Caco-2 (cell line): ENCODE data around the gene GSTM5. TPM values are rescaled to one million over a fixed set of nuclear protein-coding genes. Genes with fewer than 3 reads are reported as not detected.
A peak's percentile ranks its signal among the peaks of the same experiment; 100 is the strongest.

ENCODE experiments used
- BruUV-seq: library from RNA; stranded (reverse); fragments of 400-500 nt; replicated peaks from 2 replicates; lab custom pipeline; 2021; lab: Mats Ljungman, UMichigan
- CTCF ChIA-PET: fragments of 300-600 bp; sonication (Branson Sonifier 250); formaldehyde crosslinking; loops from one replicate; lab custom pipeline; 2022; ENCODE audit warnings: antibody characterized with exemption; lab: Charles Lee
- POLR2A ChIA-PET: fragments of 300-600 bp; sonication (Branson Sonifier 250); formaldehyde crosslinking; loops from one replicate; lab custom pipeline; 2022; ENCODE audit warnings: antibody characterized with exemption; lab: Charles Lee
- DNase-seq, 2 experiments: peaks; one replicate each; pipeline versions ENCODE4 v3.0.0 to v3.0.0-alpha.2; 2020 to 2022
- H3K27me3 ChIP-seq: replicated peaks from 2 replicates; pipeline ENCODE4 v1.6.0; 2011; ENCODE audit warnings: low read length; ENCODE audit not compliant: control insufficient read depth, insufficient read depth
- H3K36me3 ChIP-seq: 2 replicates; pipeline ENCODE4 v1.5.1; 2011; ENCODE audit warnings: low read length; ENCODE audit not compliant: control insufficient read depth, insufficient read depth
- H3K4me1 ChIP-seq: fragments of 250-450 bp; sonication (Bioruptor Pico); 2 replicates; pipeline ENCODE4 v1.5.1; 2020; ENCODE audit warnings: mild to moderate bottlenecking
- H3K4me3 ChIP-seq: 2 replicates; pipeline ENCODE4 v1.5.1; 2011; ENCODE audit warnings: low read depth, mild to moderate bottlenecking, control low read depth, low read length
- H3K9me3 ChIP-seq: fragments of 250-450 bp; sonication (Bioruptor Pico); 2 replicates; pipeline ENCODE4 v1.5.1; 2020; ENCODE audit warnings: mild to moderate bottlenecking, moderate library complexity
- H3K27ac Mint-ChIP-seq: one replicate; pipeline ENCODE4 v1.8.0; 2022; ENCODE audit warnings: mixed read lengths; ENCODE audit not compliant: unreplicated experiment
- H3K27me3 Mint-ChIP-seq: one replicate; pipeline ENCODE4 v1.8.0; 2022; ENCODE audit warnings: mixed read lengths; ENCODE audit not compliant: insufficient read depth, unreplicated experiment
- H3K36me3 Mint-ChIP-seq: one replicate; pipeline ENCODE4 v1.8.0; 2022; ENCODE audit warnings: mild to moderate bottlenecking, mixed read lengths; ENCODE audit not compliant: insufficient read depth, unreplicated experiment
- H3K4me1 Mint-ChIP-seq: one replicate; pipeline ENCODE4 v1.8.0; 2022; ENCODE audit warnings: low read depth, mixed read lengths; ENCODE audit not compliant: unreplicated experiment
- H3K4me3 Mint-ChIP-seq: one replicate; pipeline ENCODE4 v1.8.0; 2022; ENCODE audit warnings: mild to moderate bottlenecking, moderate library complexity, mixed read lengths; ENCODE audit not compliant: unreplicated experiment
- H3K9me3 Mint-ChIP-seq: one replicate; pipeline ENCODE4 v1.8.0; 2022; ENCODE audit warnings: mixed read lengths; ENCODE audit not compliant: unreplicated experiment
- intact Hi-C: fragments of 100-400 bp; cut with micrococcal nuclease; formaldehyde crosslinking; loops from one replicate; pipeline ENCODE4 v1.10.0; 2022; ENCODE audit not compliant: unreplicated experiment
- total RNA-seq: library from RNA; stranded (reverse); gene quantifications from 2 replicates; pipeline ENCODE4 v1.2.3, GENCODE V29; 2022
- TF ChIP-seq, protein P1 (sequence below), 2 experiments: fragments of 200-600 bp in 1 of 2; IDR thresholded peaks; 1 replicate in 1 of 2; 2 replicates in 1 of 2; pipeline versions ENCODE4 v1.5.1 to v1.8.0; 2011 to 2022; ENCODE audit warnings: antibody characterized with exemption in 1 of 2, control low read depth in 1 of 2, inconsistent platforms in 1 of 2, low read depth in 1 of 2, low read length in 1 of 2, mild to moderate bottlenecking in 1 of 2, moderate library complexity in 1 of 2; ENCODE audit not compliant: insufficient read depth in 1 of 2, severe bottlenecking in 1 of 2, unreplicated experiment in 1 of 2

Gene GSTM5
- total RNA-seq, 1 experiment from 2014 or later, result 6.0 TPM

DNA sequence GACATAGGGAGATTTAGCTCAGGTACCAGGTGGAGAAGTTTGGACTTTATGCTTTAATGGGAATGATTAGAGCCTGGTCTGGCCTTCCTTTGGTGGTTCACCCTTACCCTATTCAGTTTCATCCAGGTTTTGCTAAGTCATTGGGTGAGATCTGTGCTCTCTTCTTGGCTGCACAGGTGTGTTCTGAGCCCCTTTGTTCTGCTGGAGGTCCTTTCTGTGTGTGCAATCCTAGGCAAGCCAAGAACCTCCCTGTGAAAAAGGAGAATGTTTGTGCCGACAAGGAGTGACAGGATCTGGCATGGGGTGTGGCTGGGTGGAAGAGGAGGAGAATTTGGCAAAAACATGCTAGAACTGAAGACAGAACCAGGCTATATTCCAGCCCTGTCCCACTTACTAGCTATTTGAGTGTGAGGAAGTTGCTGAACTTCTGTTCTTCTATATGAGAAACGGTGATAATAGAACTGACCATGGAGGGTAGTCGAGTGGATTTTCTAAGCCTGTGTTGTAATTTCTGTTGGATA, 4.6 kb downstream of the GSTM5 start:
- CTCF ChIA-PET, result no interaction called here
- no peaks in the 10 kb centered on the region for H3K27me3 ChIP-seq
- no peaks in the 10 kb centered on the region for H3K36me3 ChIP-seq
- Mint-ChIP-seq H3K4me3 (no peak overlapping the region), H3K36me3 (no peaks in the 10 kb centered on the region), H3K4me1 (peaks cover 7% of the 10 kb centered on the region), H3K27me3 (no peaks in the 10 kb centered on the region), H3K9me3 (no peaks in the 10 kb centered on the region), H3K27ac (no peak overlapping the region)
- H3K9me3 ChIP-seq, result no peaks in the 10 kb centered on the region
- TF ChIP-seq, protein P1, sequence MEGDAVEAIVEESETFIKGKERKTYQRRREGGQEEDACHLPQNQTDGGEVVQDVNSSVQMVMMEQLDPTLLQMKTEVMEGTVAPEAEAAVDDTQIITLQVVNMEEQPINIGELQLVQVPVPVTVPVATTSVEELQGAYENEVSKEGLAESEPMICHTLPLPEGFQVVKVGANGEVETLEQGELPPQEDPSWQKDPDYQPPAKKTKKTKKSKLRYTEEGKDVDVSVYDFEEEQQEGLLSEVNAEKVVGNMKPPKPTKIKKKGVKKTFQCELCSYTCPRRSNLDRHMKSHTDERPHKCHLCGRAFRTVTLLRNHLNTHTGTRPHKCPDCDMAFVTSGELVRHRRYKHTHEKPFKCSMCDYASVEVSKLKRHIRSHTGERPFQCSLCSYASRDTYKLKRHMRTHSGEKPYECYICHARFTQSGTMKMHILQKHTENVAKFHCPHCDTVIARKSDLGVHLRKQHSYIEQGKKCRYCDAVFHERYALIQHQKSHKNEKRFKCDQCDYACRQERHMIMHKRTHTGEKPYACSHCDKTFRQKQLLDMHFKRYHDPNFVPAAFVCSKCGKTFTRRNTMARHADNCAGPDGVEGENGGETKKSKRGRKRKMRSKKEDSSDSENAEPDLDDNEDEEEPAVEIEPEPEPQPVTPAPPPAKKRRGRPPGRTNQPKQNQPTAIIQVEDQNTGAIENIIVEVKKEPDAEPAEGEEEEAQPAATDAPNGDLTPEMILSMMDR (IDR thresholded peaks at IDR 0.05; ENCODE audit: insufficient read depth in 1 of 2, low read depth in 1 of 2, low read length in 1 of 2, severe bottlenecking in 1 of 2, unreplicated experiment in 1 of 2), result no peak
- H3K4me1 ChIP-seq, result peaks cover 4% of the 10 kb centered on the region; the same call in 1 of the 2 replicates
- no TSS peak for BruUV-seq
- no peak overlapping the region for H3K4me3 ChIP-seq
- intact Hi-C loops, result no loop called here
- no peak for DNase-seq
- POLR2A ChIA-PET, result no interaction called here

DNA sequence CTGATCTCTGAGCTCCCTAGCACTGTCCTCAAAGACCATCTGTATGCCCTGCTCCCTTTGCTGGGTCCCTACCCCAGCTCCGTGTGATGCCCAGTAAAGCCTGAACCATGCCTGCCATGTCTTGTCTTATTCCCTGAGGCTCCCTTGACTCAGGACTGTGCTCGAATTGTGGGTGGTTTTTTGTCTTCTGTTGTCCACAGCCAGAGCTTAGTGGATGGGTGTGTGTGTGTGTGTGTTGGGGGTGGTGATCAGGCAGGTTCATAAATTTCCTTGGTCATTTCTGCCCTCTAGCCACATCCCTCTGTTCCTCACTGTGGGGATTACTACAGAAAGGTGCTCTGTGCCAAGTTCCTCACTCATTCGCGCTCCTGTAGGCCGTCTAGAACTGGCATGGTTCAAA, 5.7 kb downstream of the GSTM5 start:
- Mint-ChIP-seq H3K27ac (no peak overlapping the region), H3K4me1 (peaks cover 7% of the 10 kb centered on the region), H3K4me3 (no peak overlapping the region), H3K36me3 (no peaks in the 10 kb centered on the region), H3K9me3 (no peaks in the 10 kb centered on the region), H3K27me3 (no peaks in the 10 kb centered on the region)
- TF ChIP-seq, protein P1 (IDR thresholded peaks at IDR 0.05; ENCODE audit: insufficient read depth in 1 of 2, low read depth in 1 of 2, low read length in 1 of 2, severe bottlenecking in 1 of 2, unreplicated experiment in 1 of 2), result no peak
- DNase-seq, result no peak
- peaks cover 4% of the 10 kb centered on the region; the same call in 1 of the 2 replicates for H3K4me1 ChIP-seq
- no peaks in the 10 kb centered on the region for H3K36me3 ChIP-seq
- H3K27me3 ChIP-seq, result no peaks in the 10 kb centered on the region
- BruUV-seq, result no TSS peak
- no peak overlapping the region for H3K4me3 ChIP-seq
- CTCF ChIA-PET, result interaction anchor here (0.6 to 1.0 kb wide), 14 partner anchors 13 to 266 kb away, joined by 3 to 26 read pairs (median 4); partner anchors contain the start of genes AHCYL1 and GNAI3
- intact Hi-C loops, result loop anchor here (1.0 to 2.0 kb wide), 2 partner anchors 23 to 56 kb away; partner anchors contain the start of gene GSTM3
- POLR2A ChIA-PET, result no interaction called here
- H3K9me3 ChIP-seq, result no peaks in the 10 kb centered on the region

DNA sequence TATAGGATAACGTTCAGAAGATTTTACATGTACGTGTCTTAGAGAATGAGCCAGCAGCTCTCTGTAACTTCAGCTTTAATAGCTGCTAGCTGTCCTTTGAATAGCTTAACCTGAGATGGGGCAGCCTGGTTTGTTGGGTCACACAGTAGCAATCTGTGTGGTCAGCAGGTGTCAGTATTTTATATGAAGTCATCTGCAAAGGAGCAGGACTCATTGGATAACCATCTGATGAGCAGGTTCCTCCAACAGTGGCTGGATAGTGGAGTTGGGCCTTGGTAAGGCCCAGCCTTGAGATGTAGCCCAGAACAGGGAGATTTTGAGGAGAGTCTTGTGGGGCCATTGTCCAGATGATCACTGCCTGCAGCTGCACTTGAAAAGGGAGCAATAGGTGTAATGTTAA, 6.4 kb downstream of the GSTM5 start:
- H3K36me3 ChIP-seq, result no peaks in the 10 kb centered on the region
- intact Hi-C loops, result loop anchor here (1.0 to 2.0 kb wide), 2 partner anchors 22 to 55 kb away; partner anchors contain the start of gene GSTM3
- H3K4me3 ChIP-seq, result no peak overlapping the region
- peaks cover 7% of the 10 kb centered on the region for H3K4me1 Mint-ChIP-seq
- no peak overlapping the region for H3K4me3 Mint-ChIP-seq
- no peak overlapping the region for H3K27ac Mint-ChIP-seq
- H3K27me3 Mint-ChIP-seq, result no peaks in the 10 kb centered on the region
- H3K9me3 Mint-ChIP-seq, result no peaks in the 10 kb centered on the region
- H3K9me3 ChIP-seq, result no peaks in the 10 kb centered on the region
- no peaks in the 10 kb centered on the region for H3K27me3 ChIP-seq
- BruUV-seq, result no TSS peak
- peaks cover 9% of the 10 kb centered on the region for H3K4me1 ChIP-seq
- TF ChIP-seq, protein P1 (IDR thresholded peaks at IDR 0.05; ENCODE audit: insufficient read depth in 1 of 2, low read depth in 1 of 2, low read length in 1 of 2, severe bottlenecking in 1 of 2, unreplicated experiment in 1 of 2), result peak in 1 of 2 experiments; percentile 36
- ChIA-PET POLR2A (no interaction called here), CTCF (interaction anchor here (0.6 to 1.0 kb wide), 15 partner anchors 13 to 266 kb away, joined by 3 to 26 read pairs (median 4); partner anchors contain the start of genes AHCYL1 and GNAI3)
- no peaks in the 10 kb centered on the region for H3K36me3 Mint-ChIP-seq
- DNase-seq, result peak; percentile 40 to 52
